Endothelial cell of umbilical vein (primary cell): Measurements from ENCODE around the gene TMEM138. TPM values are rescaled to one million over a fixed set of nuclear protein-coding genes. Genes with fewer than 3 reads are reported as not detected.

Experiments used
- BruUV-seq: library from RNA; stranded (reverse); fragments of 400-500 nt; replicated peaks from 2 replicates; lab custom pipeline; 2021; lab: Mats Ljungman, UMichigan
- CTCF ChIA-PET: fragments of 300-600, 350-600 bp; sonication (Branson Sonifier 250); formaldehyde crosslinking; loops from one replicate; lab custom pipeline; 2021; ENCODE audit warnings: antibody characterized with exemption, inconsistent platforms; lab: Charles Lee
- POLR2A ChIA-PET: fragments of 300-600, 350-600 bp; sonication (Branson Sonifier 250); formaldehyde crosslinking; loops from one replicate; lab custom pipeline; 2021; ENCODE audit warnings: antibody characterized with exemption, inconsistent platforms; lab: Charles Lee
- DNase-seq: peaks from one replicate; pipeline ENCODE4 v3.0.0-alpha.2; 2011; ENCODE audit warnings: low read depth, low spot score
- FAIRE-seq: peaks from 2 replicates; lab custom pipeline; 2011; peaks lifted over from hg19 to GRCh38; lab: Jason Lieb, UNC
- H2AFZ ChIP-seq: 2 replicates; pipeline ENCODE4 v1.6.0; 2012; ENCODE audit warnings: low read depth, low read length, control low read depth, inconsistent platforms
- H3K27ac ChIP-seq: 2 replicates; pipeline ENCODE4 v1.5.1; 2011; ENCODE audit warnings: low read depth, mild to moderate bottlenecking, control low read depth, low read length, moderate library complexity; ENCODE audit not compliant: insufficient read depth
- H3K27me3 ChIP-seq, 2 experiments: 2 replicates each; pipeline versions ENCODE4 v1.6.0 to v1.6.1; 2011; ENCODE audit warnings: low read length in 2 of 2, mixed read lengths in 1 of 2; ENCODE audit not compliant: control insufficient read depth in 2 of 2, insufficient read depth in 2 of 2
- H3K36me3 ChIP-seq, 2 experiments: 2 replicates in 1 of 2; 3 replicates in 1 of 2; pipeline ENCODE4 v1.5.1; 2011; ENCODE audit warnings: low read length in 2 of 2, mild to moderate bottlenecking in 1 of 2, moderate library complexity in 1 of 2; ENCODE audit not compliant: control insufficient read depth in 2 of 2, insufficient read depth in 2 of 2; ENCODE audit errors: extremely low read depth in 1 of 2
- H3K4me1 ChIP-seq: 3 replicates; pipeline ENCODE4 v1.5.1; 2011; ENCODE audit warnings: mild to moderate bottlenecking, low read length; ENCODE audit not compliant: control insufficient read depth, insufficient read depth; ENCODE audit errors: extremely low read depth
- H3K4me2 ChIP-seq: 2 replicates; pipeline ENCODE4 v1.6.1; 2011; ENCODE audit warnings: low read length, control low read depth, mixed read lengths; ENCODE audit not compliant: insufficient read depth
- H3K4me3 ChIP-seq, 3 experiments: fragments of 200-600 bp in 1 of 3; sonication (generic), shearing (Covaris generic) in 1 of 3; replicated peaks in 1 of 3; 2 replicates each; pipeline ENCODE4 v1.5.1; 2011 to 2016; ENCODE audit warnings: control low read depth in 3 of 3, low read length in 3 of 3, mild to moderate bottlenecking in 2 of 3, inconsistent platforms in 1 of 3, low read depth in 1 of 3, moderate library complexity in 1 of 3; ENCODE audit not compliant: insufficient read depth in 1 of 3
- H3K79me2 ChIP-seq: 2 replicates; pipeline ENCODE4 v1.6.0; 2012; ENCODE audit warnings: low read length, inconsistent platforms; ENCODE audit not compliant: control insufficient read depth, insufficient read depth
- H3K9ac ChIP-seq: replicated peaks from 2 replicates; pipeline ENCODE3; 2011; ENCODE audit warnings: low read length, control low read depth; ENCODE audit not compliant: insufficient read depth; ENCODE audit errors: extremely low read depth
- H3K9me1 ChIP-seq: replicated peaks from 3 replicates; pipeline ENCODE4 v1.6.0; 2011; ENCODE audit warnings: mild to moderate bottlenecking, low read length; ENCODE audit not compliant: control insufficient read depth, insufficient read depth; ENCODE audit errors: extremely low read depth
- H3K9me3 ChIP-seq: replicated peaks from 2 replicates; pipeline ENCODE4 v1.5.1; 2012; ENCODE audit warnings: low read length, inconsistent platforms; ENCODE audit not compliant: control insufficient read depth, insufficient read depth
- H4K20me1 ChIP-seq: replicated peaks from 2 replicates; pipeline ENCODE3; 2011; ENCODE audit warnings: mild to moderate bottlenecking, low read length; ENCODE audit not compliant: control insufficient read depth, insufficient read depth; ENCODE audit errors: extremely low read depth
- CTCF ChIP-seq, 2 donors: IDR thresholded peaks; 1 replicate in 1 of 2; 2 replicates in 1 of 2; pipeline ENCODE4 v1.5.1; 2011; ENCODE audit warnings: low read length in 2 of 2, mild to moderate bottlenecking in 2 of 2, moderate library complexity in 2 of 2, control low read depth in 1 of 2, inconsistent platforms in 1 of 2, low read depth in 1 of 2; ENCODE audit not compliant: insufficient read depth in 1 of 2; ENCODE audit errors: extremely low read depth in 1 of 2
- EZH2 ChIP-seq: IDR thresholded peaks from 2 replicates; pipeline ENCODE4 v1.6.1; 2012; ENCODE audit warnings: borderline replicate concordance, low read depth, mild to moderate bottlenecking, moderate library complexity, low read length, inconsistent platforms; ENCODE audit not compliant: severe bottlenecking
- FOS ChIP-seq: IDR thresholded peaks from 2 replicates; pipeline ENCODE4 v1.6.1; 2011; ENCODE audit warnings: mild to moderate bottlenecking, low read length, moderate library complexity, borderline replicate concordance; ENCODE audit not compliant: insufficient read depth
- GATA2 ChIP-seq: IDR thresholded peaks from 2 replicates; pipeline ENCODE4 v1.7.0; 2011; ENCODE audit warnings: low read depth, mild to moderate bottlenecking, moderate library complexity, mixed read lengths, low read length; ENCODE audit not compliant: insufficient read length, insufficient read depth
- JUN ChIP-seq: IDR thresholded peaks from 2 replicates; pipeline ENCODE4 v1.6.1; 2011; ENCODE audit warnings: borderline replicate concordance, low read depth; ENCODE audit not compliant: insufficient read length, insufficient read depth
- MAX ChIP-seq: IDR thresholded peaks from 2 replicates; pipeline ENCODE4 v1.6.1; 2011; ENCODE audit not compliant: insufficient read depth, insufficient read length
- MYC ChIP-seq: IDR thresholded peaks from one replicate; pipeline ENCODE4 v1.6.1; 2011; ENCODE audit warnings: mild to moderate bottlenecking, low read depth, low read length
- POLR2A ChIP-seq: IDR thresholded peaks from 2 replicates; pipeline ENCODE4 v1.6.1; 2012; ENCODE audit warnings: low read depth, mild to moderate bottlenecking, control low read depth, low read length
- POLR2AphosphoS5 ChIP-seq: IDR thresholded peaks from 2 replicates; pipeline ENCODE4 v1.6.1; 2012; ENCODE audit warnings: low read depth, mild to moderate bottlenecking, control low read depth, low read length, moderate library complexity; ENCODE audit not compliant: insufficient read depth
- dilution Hi-C: fragments of 300-500 bp; cut with MboI; formaldehyde crosslinking; loops from one replicate; pipeline ENCODE4 v1.15.0; 2019; ENCODE audit warnings: low sequenced_read_pairs; ENCODE audit not compliant: extremely low pct_ligation_motif_present
- intact Hi-C: fragments of 100-400 bp; cut with micrococcal nuclease; formaldehyde crosslinking; loops from one replicate; pipeline ENCODE4 v1.10.0; 2022
- polyA plus RNA-seq, 4 experiments: library from polyadenylated mRNA; depleted of rRNA in 3 of 4; stranded (reverse) in 3 of 4; unstranded in 1 of 4; fragments of >200 nt; gene quantifications; 2 replicates each; pipeline versions ENCODE4 v1.2.1 to v1.2.3, GENCODE V29; 2011 to 2012; ENCODE audit warnings: missing spikeins in 1 of 4
- total RNA-seq: library from RNA; stranded (reverse); gene quantifications from 2 replicates; pipeline ENCODE4 v1.2.3, GENCODE V29; 2021

Gene TMEM138
- total and polyA plus RNA-seq, 2 donors (not counting 3 experiments of a cell fraction or from before 2014, with no cell fraction given), result 37.9 to 60.0 TPM

- FAIRE-seq (no peak), DNase-seq (no peak)
- Histone ChIP-seq H3K36me3 (peaks cover 15 to 36% of the 10 kb centered on the region in 2 experiments), H3K27ac (no peak overlapping the region), H3K9ac (no peak overlapping the region), H4K20me1 (no peaks in the 10 kb centered on the region), H3K4me3 (no peak overlapping the region), H3K9me1 (no peaks in the 10 kb centered on the region), H3K9me3 (no peaks in the 10 kb centered on the region), H2AFZ (no peak overlapping the region), H3K4me1 (no peaks in the 10 kb centered on the region), H3K27me3 (no peaks in the 10 kb centered on the region), H3K4me2 (no peak overlapping the region), H3K79me2 (peaks cover 45% of the 10 kb centered on the region)
- TF ChIP-seq MAX (no peak), CTCF (IDR thresholded peaks at IDR 0.05; ENCODE audit: extremely low read depth in 1 of 2, insufficient read depth in 1 of 2, low read depth in 1 of 2, low read length in 2 of 2) (no peak), POLR2A (no peak), JUN (no peak), EZH2 (no peak), POLR2AphosphoS5 (no peak), MYC (no peak), FOS (no peak), GATA2 (no peak)
- CTCF ChIA-PET, result interaction anchor here (0.7 to 3.9 kb wide), 2 partner anchors 39 to 60 kb away, joined by 3 to 23 read pairs; no protein-coding TSS in a partner anchor
- no TSS peak for BruUV-seq
- intact Hi-C loops, result no loop called here
- POLR2A ChIA-PET, result interaction anchor here (0.6 kb wide), 1 partner anchor 11 kb away, joined by 3 read pairs; no protein-coding TSS in a partner anchor
- dilution Hi-C loops, result no loop called here
These were observed 36.3 kb upstream of the TMEM138 start for GRCh38 chr11:61325649-61326414.
